Activated CD4-positive, alpha-beta T cell treated with anti-CD3 and anti-CD28 coated beads, Interleukin-2, Interleukin-6, amounts not matched to agents 100 ng/mL and 50 ng/mL, durations not matched to agents 16 hours and 8 hours (primary cell): ENCODE results near the gene DERL3.
"Not testable (repeated sequence)": the region's sequence is repeated elsewhere in the genome, so short reads cannot be mapped to it uniquely, and the experiment has no call there.

Source experiments
- DNase-seq: peaks from one replicate; pipeline ENCODE4 v3.0.0-alpha.2; 2020

The DERL3 gene

DNA sequence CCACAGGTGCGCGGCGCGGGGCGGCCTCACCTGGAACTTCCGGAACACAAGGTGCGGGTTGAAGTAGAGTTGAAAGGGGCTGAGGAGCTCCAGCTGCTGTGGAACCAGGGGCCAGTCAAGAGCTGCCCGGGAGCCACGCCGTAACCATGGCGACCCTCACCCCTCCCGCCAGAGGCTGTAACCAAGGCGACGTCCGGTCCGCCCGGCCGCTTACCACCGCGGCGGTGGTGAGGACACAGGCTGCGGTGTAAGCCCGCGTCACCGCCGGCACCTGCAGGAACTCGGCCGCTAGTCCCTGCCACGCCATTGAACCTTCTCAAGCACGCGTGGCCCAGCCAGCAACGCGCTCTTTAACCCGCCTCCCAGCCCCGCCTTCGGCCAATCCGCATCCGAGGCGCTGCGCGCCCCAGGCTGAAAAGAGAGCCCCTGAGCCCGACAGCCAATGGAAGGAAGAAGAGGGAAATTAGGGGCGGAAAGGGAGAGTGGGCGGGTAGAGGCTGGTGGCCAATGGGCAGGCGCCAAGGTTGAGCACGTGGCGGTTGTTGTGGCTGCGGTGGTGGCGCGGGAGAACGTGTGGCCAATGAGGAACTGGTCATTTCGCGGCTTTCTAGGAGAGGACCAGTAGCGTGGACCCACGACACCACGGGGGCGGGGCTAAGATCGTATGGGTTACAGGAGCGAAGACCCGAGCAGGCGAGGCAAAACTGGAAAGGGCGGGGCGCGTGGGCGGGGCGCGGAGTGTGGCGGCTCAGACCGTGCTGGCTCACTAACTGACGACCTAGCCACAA lies at the start of gene DERL3:
Gene DERL3, minus strand, starts transcription at position 326 of the 788 bp plus-strand sequence. Its CDS starts 19 bp downstream, at position 307.
- peak; percentile 99 for DNase-seq

DNA sequence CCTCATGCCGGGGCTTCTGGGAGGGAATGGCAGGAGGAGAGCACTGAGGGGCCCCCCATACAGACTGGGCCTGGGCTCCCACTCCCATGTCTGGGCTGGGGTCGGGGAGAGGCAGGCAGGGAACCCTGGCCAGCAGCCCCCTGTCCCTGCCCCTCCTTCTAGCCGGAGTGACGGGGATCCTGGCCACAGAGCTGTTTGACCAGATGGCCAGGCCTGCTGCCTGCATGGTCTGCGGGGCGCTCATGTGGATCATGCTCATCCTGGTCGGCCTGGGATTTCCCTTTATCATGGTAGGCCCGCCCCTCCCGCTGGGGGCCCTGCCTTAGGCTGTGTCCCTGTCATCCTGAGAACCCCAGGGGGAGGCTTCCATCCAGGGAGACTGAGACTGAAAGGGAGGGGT lies 45.3 kb upstream of the DERL3 start:
- DNase-seq: no peak

DNA sequence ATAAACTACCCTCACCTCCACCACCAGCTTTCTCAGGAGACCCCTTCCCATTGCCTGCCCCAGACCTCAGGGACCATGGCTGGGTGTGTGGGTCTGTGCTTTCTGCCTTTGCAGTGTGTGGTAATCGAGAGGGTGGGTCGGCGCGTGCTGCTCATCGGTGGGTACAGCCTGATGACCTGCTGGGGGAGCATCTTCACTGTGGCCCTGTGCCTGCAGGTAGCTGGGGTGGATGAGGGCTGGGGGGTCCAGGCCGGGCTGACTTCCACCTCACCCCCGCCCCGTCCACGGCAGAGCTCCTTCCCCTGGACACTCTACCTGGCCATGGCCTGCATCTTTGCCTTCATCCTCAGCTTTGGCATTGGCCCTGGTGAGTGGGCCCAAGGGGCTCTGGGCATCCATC lies 44.9 kb upstream of the DERL3 start:
- DNase-seq: no peak

DNA sequence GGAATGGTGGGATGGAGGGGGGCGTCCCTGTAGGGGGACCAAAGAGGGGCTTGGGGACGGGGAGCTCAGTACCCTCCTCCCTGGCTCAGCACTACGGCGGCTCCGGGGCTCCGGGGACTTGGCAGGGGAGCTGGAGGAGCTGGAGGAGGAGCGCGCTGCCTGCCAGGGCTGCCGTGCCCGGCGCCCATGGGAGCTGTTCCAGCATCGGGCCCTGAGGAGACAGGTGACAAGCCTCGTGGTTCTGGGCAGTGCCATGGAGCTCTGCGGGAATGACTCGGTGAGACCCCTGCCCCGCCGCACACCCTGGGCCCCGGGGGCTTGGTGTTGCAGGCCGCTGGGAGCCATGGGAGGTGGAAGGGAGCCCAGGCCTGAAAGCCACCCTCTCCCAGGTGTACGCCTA lies 43.6 kb upstream of the DERL3 start:
- no peak for DNase-seq

DNA sequence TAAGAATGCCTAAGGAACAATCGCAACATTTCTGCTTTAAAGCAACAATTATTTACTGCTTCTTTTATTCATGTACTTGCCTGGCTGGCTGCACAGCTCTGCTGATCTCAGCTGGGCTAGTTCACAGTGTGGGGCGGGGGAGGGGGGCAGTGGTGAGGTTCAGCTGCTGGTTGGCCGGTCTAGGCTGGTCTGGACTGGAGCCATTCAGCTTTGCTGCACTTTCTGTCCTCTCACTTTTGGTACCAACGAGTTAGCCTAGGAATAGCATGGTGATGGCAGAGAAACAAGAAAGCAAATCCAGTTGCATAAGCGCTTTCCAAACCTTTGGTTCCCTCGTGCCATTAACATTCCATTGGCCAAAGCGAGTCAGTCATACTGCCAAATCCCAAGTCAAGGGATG lies 39.4 kb upstream of the DERL3 start:
- DNase-seq: no peak

DNA sequence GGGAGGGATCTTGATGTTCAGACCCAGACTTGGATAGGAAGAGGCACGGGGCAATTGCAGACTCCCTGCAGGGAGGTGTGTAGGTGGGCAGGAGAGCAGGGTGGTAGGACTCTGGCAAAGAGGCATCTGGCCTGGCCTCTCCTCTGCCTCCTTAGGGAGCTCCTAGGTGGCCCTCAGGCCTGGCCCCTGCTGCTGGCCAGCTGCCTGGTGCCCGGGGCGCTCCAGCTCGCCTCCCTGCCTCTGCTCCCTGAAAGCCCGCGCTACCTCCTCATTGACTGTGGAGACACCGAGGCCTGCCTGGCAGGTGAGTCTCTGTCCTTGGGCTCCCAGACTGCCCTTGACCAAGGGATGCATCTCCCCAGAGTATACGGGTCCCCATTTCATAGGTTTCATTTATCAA lies 38.8 kb upstream of the DERL3 start:
- no peak for DNase-seq

DNA sequence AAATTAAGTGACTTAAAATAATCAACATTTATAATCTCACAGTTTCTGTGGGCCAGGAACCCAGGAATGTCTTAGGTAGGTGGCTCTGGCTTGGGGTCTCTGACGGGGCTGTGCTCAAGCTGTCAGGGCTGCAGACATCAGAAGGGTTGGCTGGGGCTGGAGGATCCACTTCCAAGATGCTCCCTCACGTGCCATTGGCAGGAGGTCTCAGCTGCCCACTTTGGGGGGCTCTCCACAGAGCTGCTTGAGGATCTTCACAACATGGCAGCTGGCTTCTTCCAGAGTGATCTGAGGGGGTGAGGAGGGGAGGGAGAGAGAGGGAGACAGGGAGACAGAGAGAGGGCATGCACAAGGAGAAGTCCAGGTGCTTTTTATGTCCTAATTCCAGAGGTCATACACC lies 37.0 kb upstream of the DERL3 start:
- DNase-seq: no peak

DNA sequence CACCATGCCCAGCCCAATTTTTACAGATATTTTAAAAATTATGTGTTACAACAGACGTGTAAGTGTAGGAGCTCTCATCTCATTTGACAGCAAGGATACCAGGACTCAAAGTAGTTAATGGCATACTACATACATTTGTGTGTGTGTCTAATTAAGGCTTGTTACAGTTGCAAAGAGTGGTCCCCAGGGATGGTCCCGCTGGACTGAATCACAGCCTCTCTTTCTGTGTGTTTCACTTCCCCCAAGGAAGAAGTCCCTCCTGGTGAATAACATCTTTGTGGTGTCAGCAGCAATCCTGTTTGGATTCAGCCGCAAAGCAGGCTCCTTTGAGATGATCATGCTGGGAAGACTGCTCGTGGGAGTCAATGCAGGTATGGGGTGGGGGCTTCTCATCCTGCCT lies 36.1 kb upstream of the DERL3 start:
- DNase-seq: no peak

DNA sequence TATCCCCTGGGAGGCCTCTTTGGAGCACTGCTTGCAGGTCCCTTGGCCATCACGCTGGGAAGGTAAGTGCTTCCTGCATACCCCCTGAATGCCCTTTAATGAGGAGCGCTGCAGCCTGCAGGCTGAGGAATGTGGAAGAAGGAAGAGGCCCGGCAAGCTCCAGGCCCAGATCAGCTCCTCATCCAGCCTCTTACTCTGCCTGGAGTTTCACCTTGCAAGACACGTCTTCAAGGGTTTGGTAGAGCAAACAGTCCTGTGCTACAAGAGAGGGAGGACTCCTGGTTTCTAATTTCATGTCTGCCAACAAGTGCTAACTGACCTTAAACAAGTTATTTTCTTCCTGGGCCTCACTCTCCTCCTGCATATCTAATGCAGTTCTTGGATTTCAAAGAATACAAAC lies 29.8 kb upstream of the DERL3 start:
- no peak for DNase-seq

DNA sequence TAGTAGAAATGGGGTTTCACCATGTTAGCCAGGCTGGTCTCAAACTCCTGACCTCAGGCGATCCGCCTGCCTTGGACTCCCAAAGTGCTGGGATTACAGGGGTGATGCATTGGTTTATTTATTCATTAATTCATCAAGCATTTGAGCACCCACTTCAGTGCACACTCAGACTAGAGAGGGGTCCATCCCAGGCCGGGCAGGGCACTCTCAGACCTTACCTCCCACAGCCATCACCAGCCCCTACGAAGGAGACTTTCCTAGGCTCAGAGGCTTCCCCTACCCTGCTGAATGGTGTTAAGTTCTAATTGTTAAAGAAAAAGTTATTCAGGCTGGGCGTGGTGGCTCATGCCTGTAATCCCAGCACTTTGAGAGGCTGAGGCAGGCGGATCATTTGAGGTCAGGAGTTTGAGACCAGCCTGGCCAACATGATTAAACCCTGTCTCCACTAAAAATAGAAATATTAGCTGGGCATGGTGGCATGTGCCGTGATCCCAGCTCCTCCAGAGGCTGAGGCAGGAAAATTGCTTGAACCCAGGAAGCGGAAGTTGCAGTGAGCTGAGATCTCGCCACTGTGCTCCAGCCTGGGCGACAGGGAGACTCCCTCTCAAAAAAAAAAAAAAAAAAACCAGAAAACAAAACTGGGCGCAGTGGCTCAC lies 25.8 kb upstream of the DERL3 start:
- DNase-seq: not testable (repeated sequence)

DNA sequence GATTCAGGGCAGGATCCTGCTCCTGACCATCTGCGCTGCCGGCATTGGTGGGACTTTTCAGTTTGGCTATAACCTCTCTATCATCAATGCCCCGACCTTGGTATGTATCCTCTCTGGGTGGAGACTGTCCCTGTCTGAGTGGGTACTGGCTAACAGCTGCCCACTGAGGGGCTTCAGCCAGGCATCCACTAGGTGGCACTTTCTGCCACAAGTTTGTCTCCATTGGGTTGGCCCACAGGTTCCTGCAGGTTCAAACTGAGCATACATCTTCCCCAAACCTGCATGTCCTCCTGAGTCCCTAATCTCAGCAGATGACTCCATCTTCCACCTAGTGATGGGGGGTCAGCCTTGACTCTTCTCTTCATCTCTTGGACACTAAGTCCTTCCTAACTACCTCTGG lies 23.3 kb upstream of the DERL3 start:
- peak; percentile 61 for DNase-seq

DNA sequence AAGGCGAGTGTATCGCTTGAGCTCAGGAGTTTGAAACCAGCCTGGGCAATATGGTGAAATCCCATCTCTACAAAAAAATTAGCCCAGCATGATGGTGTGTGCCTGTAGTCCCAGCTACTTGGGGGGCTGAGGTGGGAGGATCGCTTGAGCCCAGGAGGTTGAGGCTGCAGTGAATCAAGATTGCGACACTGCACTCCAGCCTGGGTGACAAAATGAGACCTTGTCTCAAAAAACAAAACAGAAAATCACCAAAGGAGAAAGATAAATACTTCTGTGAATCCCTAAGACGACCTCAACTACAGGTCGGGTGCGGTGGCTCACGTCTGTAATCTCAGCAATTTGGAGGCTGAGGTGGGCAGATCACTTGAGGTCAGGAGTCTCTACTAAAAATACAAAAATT lies 21.4 kb upstream of the DERL3 start:
- not testable (repeated sequence) for DNase-seq

DNA sequence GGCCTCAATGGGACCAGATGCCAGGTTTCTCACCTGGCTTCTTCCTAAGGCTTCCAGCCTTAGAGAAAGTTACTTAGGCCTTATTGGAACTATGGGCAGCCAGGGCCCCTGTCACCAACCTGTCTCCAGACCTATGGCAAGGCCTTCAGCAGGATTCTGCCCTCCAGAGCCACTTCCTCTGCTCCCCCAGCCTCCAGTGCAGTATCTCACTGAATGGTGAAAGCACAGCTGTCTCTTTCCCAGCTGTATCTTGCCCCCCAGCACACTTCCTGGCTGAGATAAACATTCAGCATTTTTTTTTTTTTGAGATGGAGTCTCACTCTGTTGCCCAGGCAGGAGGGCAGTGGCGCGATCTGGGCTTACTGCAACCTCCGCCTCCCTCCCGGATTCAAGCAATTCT lies 20.4 kb upstream of the DERL3 start:
- DNase-seq: no peak

DNA sequence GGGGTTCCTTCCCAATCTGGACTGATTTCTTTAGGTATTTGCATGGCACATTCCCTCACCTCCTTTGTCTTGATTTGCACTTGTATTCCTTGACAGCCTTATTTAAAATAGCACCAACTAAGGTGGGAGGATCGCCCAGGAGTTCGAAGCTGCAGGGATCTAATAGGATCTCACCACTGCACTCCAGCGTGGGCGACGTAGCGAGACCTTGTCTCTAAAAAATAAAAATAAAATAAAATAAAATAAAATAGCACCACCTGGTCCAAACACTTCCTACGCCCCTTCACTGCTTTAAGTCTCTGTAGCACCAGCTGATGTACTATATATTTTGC lies 19.6 kb upstream of the DERL3 start:
- no peak for DNase-seq

DNA sequence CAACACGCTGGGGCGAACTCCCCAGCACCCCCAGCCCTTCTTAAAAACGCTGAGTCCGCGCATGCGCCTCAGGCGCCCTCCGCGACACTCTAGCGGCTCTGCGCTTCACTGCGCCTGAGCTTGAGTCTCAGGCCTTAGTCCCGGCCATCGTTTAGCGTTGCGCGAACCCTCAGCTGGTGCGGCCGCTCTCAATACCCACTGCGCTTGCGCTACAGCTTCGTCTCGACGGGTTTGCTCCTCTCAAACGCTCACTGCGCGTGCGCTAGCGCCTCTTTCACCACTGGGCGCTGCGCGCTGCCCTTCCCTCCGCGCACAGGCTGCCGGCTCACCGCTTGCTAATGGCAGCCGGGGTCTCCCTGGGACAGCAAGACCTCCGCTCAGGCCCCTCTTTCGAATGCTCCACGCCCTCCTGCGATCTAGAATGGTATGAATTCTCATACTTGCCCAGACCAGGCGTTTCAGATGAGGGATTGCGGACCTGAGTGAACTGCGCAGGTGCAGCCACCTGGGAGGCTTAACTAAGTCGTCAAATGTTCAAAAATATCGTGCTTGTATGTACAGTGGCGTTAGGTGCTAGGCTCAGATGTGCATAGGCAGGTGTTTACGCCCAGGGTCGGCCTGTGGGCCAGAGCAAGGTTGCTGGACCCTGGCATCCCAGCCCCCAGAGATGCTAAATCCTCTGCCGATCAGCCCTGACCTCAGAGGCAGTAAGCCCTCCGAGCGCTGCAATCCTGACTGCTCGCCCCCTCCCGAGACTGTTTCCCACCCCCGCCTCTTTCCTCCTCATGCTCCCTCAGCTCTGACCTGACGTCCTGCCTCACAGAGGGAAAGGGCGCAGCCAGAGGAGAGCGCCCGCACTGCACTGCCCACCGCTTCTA lies 19.0 kb upstream of the DERL3 start, which contains the start of gene SLC2A11:
Gene SLC2A11, plus strand, starts transcription at position 270 of the 878 bp plus-strand sequence. Its CDS starts 125 bp downstream, at position 395.
- peak; percentile 98 for DNase-seq

DNA sequence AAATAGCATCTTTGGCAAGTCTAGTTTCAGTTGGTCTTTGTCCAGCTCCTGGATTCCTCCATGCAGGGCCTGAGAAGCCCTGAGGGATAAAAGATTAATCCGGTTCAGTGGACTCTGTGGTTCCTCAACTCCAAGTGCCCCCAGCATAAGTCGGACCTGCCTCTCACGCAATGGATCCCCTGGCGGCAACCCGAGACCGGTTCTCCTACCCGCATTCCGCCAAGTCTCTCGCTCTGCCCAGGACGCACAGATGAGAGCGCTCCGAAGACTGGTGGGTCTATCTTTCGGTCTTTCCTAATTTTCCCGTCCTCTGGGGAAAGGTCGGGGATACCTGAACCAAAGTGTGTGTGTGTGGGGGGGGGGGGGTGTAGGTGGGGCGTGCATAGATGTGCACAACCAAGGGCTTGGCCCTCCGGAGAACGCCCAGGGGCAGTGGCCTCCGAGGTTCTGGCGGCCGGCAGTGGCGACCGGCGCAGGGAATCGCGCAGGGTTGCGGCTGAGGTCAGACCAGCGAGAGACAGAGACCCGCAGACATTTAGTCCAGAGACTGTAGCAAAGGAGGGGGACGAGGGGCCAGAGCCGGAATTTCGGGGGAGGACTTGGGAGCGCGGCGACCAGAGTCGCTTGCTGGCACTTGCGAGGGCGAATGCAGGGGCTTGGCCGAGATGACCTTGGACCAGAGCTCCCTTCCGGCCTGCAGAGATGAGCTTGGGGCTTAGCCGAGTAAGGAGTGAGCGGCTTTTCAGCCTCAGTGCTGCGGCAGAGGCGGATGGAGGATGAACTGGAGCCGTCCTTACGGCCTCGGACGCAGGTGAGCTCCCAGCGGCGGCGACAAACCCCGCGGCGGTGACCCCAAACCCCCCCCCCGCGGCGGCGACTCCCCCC lies 18.2 kb upstream of the DERL3 start:
- no peak for DNase-seq

DNA sequence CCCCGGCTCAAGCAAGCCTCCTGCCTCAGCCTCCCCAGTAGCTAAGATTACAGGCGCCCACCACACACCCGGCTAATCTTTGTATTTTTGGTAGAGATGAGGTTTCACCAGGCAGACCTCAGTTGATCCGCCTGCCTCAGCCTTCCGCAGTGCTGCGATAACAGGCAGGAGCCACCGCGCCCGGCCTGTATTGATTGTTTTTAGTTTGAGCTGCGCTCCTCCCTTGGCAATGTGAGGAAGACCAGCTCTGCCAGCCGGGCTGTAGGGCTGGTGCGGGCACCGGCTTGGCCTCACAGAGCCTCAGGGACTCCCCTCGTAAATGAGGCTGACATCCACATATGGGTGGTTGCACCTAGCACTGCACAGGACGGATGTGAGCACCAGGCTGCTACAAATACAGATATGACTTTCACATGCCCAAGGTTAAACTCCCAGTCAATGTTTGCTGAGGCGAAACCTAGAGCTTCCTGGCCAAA lies 11.4 kb upstream of the DERL3 start:
- DNase-seq: no peak

DNA sequence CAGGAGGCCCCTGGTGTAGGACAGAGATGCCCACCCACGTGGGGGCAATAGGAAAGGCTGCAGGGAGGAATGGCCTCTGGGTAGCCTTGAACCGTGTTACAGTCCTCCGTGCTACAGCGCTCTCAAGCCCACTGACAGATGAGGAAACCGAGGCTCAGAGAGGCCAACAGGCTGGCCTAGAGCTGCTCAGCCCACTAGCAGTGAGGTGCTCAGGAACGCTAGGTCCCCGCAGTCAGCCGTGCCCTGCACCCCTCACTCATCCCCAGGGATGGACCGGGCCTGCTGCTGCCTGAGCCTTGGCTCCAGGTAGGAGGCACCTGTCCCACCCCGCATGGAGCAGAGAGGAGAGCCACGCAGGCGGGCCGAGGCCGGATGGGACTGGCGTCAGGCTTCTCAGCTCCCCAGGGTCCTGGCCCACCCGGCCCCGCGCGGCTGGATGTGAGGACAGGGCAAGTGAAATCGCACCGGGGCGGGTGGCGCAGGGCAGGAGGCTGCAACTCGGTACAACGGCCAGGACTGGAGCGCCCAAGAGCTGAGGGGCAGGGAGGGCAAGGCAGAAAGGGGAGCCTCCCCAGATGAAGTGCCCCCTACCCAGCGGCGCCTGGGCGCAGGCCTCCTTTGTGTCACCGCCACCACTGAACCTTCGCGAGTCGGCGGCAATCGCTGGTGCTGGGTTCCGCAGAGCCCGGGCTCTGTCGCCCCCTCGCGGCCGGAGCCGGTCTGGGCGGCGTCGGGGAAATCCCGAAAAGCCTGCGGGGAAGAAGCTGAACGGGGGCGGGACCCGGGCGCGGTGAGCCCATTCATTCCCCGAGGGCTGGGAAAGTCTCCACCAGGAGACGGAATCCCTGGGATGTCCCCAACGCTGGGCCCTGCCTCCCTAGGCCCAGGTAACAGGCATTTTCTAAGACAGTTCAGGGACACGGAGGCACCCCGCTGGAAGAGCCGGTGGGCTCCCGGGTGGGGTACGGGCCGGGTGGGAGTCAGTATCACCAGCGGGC lies 10.5 kb upstream of the DERL3 start:
- DNase-seq: peak; percentile 91

DNA sequence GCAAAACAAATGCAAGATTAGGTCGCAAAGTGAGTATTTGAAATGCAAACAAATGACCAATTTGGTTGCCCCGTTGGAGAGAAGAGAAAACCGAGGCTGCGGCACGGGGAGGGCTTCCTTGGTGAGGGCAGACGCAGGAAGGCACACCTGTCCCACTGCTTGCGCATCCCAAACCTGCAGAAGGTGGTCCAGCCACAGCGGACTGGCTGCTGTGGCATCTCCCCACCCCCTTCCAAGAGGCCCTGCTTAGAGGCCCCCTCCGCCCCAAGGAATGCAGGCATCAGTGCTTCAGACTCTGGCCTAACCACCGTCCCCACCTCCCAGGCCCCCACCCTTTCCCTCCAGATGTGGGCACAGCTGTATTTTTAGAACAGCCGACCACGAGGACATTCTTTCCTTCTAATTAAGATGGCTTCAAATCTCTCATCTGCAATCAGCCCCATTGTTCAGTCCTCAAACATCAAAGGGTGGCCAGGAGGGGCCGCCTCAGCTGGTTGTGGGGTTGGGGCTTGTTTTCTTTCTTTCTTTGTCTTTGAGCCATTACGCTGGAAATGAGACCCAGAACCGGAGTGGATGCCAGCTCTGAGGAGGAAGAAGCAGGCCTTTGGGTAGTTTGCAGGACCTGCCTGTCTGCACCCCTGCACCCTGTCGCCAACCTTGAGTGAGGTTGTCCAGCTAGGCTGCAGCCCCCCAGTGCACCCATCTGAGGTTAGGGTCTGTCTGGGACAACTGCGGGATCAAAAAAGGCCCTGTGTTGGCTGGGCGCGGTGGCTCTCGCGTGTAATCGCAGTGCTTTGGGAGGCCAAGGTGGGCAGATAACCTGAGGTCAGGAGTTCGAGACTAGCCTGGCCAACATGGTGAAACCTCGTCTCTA lies 9.4 kb upstream of the DERL3 start:
- DNase-seq: no peak

DNA sequence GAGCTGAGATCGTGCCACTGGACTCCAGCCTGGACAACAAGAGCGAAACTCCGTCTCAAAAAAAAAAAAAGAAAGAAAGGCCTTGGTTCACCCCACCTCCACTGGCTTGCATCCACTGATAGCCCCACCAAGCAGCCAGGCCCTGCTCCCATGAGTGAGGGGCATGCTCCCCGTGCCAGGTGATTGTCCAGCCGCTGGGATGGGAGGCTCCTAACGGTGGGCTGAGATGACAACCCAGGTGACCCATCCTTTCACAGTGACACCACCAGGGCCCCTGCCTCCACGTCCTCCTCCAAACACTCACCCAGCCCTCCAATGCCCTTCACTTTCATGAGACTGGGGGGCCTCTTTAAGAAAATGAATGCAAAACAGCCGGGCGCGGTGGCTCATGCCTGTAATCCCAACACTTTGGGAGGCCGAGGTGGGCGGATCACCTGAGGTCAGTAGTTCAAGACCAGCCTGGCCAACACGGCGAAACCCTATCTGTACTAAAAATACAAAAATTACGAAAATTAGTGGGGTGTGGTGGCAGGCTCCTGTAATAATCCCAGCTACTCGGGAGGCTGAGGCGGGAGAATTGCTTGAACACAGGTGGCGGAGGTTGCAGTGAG lies 8.6 kb upstream of the DERL3 start:
- no peak for DNase-seq
